GM10847 (cell line): Measurements from ENCODE around the gene IRF2BP2.

Experiments used
- POLR2A ChIP-seq: IDR thresholded peaks from 2 replicates; pipeline ENCODE4 v1.6.1; 2011; ENCODE audit not compliant: insufficient read length; ENCODE audit errors: extremely low read depth

The IRF2BP2 gene

DNA sequence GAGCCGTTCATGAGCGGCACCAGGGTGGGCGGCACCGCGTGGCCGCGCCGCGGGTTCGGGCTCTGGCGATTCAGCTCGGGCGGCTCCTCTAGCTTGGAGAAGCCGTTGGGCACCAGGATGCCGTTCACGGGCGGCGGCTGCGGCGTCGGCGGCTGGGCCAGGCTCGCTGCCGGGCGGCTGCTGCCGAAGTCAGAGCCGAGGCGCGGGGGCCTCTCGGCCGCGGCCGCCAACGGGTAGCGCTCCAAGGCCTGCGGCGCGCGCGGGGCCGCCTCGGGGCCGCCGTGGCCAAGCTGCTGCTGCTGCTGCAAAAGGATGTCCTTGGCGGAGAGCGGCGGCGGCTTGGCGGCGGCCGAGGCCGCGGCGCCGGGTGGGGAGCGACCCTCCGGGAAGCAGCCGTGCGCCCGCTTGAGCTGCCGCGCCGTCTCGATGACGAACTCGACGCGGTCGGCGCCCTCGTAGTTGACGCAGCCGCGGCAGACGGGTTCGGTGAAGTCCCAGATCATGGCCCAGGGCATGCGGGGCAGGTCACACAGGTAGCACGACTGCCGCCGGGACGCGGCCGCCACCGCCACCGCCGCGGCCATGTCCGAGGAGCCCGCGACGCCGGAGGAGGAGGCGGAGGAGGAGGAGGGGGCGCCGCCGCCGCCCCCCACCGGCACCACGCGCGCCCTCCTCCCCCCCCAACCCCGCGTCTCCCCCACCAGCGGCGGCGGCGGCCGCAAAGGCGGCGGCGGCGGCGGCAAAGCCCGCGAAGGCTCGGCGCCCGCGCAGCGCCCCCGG, 877 bp downstream of the IRF2BP2 start:
- TF ChIP-seq POLR2A, result peak; percentile 24

GRCh38 chr1:234608025-234608910, 1.7 kb downstream of the IRF2BP2 start:
- peak; percentile 3 for TF ChIP-seq POLR2A

DNA sequence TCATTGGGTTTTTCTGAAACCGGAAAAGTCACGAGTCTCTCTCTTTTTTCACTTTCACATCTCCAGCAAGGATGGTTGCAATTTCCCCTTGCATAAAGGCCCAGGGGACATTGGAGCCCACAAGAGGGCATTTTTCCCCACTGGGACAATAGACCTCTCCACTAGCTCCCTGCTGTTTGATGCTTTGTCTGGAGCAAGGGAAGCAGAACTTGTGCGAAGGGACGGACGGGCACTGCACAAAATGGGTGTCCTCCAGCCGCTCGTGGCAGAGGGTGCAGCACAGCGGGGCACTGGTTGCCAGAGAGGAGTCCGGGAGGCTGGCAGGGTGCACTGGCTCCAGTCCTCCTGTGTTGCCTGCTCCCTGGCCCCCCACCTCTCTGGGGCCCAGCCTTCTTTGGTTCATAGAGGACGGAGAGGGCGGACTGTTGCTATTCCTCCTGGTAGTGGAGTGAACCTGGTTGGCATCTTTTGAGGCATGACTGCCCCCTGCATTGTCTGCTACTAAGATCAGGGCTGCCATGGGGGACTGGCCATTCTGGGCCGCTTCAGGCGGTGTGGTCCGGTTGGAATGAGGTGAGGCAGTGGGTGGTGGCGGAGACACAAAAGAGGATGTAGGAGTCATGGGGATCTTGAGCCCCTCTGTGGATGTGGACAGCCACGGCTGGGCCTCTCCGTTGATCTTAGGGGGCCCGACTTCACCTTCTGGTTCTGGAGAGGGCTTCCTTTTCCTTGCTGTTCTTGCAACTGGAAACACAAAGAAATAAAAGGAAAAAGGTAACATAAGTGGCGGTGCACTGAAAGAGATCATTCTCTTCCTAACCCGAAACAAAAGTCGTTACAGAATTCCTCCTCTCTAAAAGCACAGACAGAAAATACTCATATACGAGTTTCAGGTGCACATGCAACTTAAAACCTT, 2.6 kb downstream of the IRF2BP2 start:
- peak; percentile 32 for TF ChIP-seq POLR2A

- TF ChIP-seq POLR2A, result no peak
These were observed 3.2 kb downstream of the IRF2BP2 start for GRCh38 chr1:234606784-234607108.

- TF ChIP-seq POLR2A, result no peak
These were observed 3.8 kb downstream of the IRF2BP2 start for GRCh38 chr1:234605983-234606783.

- no peak for TF ChIP-seq POLR2A
These were observed 4.5 kb downstream of the IRF2BP2 start for GRCh38 chr1:234605399-234605982.

GRCh38 chr1:234604495-234605398, 5.2 kb downstream of the IRF2BP2 start:
- TF ChIP-seq POLR2A, result no peak

DNA sequence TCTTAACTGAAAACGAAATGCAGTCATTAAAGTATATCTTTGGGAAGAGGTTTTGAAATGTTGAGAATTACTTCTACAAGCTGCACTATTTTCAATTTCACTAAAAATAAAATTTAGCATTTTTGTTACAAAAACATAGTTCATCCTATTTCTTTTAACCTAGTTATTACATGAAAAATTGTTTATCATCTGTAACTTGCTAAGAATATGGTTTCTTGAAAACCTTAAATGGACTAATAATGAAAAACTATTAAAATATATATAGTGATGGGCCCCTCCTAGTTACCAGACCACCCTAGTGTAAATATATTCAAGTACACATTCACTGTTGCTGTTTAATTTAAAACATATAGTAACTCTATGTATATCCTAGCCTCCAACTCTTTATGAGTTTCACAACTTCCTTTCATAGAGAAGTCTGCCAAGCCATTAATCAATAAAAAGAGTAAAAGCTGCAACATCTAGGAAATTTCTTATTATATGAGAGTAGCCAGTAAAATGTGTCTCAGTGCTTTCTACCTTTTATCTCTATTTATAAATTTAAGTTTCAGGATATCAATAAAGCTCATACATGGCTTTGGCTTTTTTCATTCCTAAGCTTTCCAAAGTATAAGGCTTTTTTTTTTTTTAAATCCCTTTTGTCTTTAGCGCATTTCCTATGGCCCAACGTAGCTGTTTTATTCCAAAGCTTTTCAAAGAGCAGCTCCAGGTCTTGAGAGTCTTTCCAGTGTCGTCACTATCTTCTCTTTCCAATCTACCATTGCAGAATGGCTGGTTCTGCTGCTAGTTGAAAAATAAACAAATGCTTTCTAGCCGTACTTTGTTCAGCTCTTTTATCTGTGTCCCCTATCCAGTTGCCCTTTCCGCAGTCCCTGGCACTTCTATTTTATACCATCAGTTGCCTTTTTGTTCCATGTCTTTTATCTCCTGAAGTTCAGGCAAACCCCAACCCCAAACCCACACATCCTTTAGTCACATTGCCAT, 6.5 kb downstream of the IRF2BP2 start:
- no peak for TF ChIP-seq POLR2A

DNA sequence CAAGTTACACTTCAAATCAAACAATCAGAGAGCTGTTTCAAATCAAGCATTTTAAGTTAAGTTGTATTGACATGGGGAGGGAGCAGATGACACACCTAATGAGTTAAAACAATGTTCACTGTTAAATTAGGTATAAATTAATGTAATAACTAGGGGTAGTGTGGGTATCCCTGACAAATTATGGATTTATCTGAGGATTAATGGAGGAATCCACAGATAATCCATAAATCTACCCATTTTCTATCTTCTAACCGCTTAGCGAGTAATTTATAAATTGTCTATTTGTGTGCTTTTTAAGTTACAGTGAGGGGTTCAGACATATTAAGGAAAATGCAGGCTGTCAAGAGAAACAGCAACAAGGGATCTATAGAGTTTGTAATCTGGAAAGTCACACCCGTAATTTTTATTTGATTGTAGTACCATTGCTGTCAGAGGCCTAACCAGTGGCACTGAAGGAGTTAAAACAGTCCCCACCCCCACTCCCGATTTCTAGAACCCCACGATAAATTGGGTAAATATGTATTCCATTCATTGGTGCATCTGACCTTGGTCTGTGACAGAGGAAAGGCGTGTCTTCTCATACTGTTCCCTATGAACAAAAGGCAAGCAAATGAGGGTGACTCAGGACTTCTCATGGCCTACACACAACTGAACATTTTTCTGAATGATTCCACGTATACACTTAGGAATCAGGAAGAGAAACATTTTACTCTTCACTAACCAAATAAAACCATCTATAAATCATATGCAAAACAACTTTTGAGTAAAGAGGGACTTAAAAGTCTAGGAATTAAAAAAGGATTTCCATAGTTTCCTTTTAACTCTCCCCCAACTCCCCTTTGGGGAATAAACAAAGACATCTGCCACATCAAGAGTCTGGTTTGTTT, 7.4 kb downstream of the IRF2BP2 start:
- TF ChIP-seq POLR2A, result no peak

DNA sequence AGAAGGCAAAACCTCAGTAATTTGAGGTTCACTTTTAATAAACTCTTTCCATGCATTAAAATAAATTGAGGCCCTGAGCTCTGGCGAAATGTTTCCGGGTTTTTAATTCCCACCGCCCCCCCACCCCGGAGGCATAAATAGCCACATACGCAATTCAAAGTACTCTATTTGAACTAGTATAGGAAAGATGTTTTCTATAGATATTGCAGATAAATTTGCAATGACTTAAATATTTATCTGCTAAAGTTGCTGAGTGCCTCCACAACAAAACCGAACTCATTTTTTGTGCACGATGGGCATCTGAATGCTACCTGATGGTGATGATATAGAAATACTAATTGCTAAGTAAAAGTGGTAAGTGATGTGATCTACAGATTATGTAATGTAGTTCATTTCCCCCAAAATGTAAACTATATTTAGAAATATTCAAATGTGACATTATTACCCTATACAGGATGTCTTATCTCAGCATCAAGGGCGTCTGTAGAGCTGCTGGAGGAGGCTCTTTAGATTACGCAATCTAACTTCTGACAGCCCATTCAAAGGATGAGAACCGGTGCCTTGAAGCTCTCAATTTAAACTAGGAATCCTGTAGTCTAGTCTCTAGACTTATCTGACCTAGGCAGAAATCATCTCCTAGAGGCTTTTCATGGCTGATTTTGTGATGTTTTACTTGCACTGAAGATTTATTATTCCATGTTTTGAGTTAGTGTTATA, 8.5 kb downstream of the IRF2BP2 start:
- no peak for TF ChIP-seq POLR2A
